A673 (cell line): Measurements from ENCODE around the gene NR1H4.

Experiments
- CTCF ChIP-seq: fragments of 300-800, 200-600 bp; sonication (generic); conservative IDR thresholded peaks from 2 replicates; pipeline ENCODE4 v1.5.1; 2017; ENCODE audit warnings: low read depth, mild to moderate bottlenecking, antibody characterized with exemption, low read length, moderate library complexity, mixed read lengths
- EZH2 ChIP-seq: fragments of 200-600 bp; sonication (generic); IDR thresholded peaks from 2 replicates; pipeline ENCODE4 v1.6.1; 2017; ENCODE audit warnings: borderline replicate concordance, low read depth, mild to moderate bottlenecking, mixed read lengths, antibody characterized with exemption, low read length; ENCODE audit not compliant: poor library complexity, severe bottlenecking

GRCh38 chr12:100578923-100579322 is 105.3 kb downstream of the NR1H4 start:
- no peak for TF ChIP-seq CTCF
- TF ChIP-seq EZH2, result no peak
